Measurements from ENCODE around the gene CALCR.

Gene CALCR

DNA sequence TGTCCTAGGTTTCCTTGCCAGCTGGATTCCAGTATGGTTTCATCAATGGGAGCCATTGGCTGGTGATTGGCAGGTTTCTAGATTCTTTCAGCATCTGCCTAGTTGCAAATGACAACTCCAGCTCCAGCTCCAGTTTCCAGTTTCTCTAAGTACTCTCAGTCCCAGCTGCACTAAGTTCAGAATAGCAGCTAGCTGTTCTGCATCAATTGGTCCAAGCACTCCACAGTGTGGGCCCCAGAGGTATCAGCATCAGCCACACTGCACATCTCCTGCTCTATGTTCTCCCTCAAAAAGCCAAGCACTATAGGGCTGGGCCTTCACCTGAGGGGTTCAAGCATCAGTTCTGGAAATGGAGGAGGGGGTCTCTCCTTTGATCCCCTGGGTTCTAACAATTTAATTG is 198.9 kb downstream of the CALCR start:
- H3K9me3 ChIP-seq (ENCODE audit: severe bottlenecking) = no peaks in the 10 kb centered on the region
- ATAC-seq (ENCODE audit: low read depth) = no peak

More for the DNA sequence above, 198.9 kb downstream of the CALCR start:
- H3K36me3 ChIP-seq (ENCODE audit: low read depth) = no peaks in the 10 kb centered on the region
- TF ChIP-seq, protein P1, sequence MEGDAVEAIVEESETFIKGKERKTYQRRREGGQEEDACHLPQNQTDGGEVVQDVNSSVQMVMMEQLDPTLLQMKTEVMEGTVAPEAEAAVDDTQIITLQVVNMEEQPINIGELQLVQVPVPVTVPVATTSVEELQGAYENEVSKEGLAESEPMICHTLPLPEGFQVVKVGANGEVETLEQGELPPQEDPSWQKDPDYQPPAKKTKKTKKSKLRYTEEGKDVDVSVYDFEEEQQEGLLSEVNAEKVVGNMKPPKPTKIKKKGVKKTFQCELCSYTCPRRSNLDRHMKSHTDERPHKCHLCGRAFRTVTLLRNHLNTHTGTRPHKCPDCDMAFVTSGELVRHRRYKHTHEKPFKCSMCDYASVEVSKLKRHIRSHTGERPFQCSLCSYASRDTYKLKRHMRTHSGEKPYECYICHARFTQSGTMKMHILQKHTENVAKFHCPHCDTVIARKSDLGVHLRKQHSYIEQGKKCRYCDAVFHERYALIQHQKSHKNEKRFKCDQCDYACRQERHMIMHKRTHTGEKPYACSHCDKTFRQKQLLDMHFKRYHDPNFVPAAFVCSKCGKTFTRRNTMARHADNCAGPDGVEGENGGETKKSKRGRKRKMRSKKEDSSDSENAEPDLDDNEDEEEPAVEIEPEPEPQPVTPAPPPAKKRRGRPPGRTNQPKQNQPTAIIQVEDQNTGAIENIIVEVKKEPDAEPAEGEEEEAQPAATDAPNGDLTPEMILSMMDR (IDR thresholded peaks at IDR 0.05; ENCODE audit: poor library complexity, severe bottlenecking) = no peak
- no peaks in the 10 kb centered on the region for H3K27me3 ChIP-seq (ENCODE audit: insufficient read depth, poor library complexity, severe bottlenecking)
- no peaks in the 10 kb centered on the region for H3K4me1 ChIP-seq (ENCODE audit: insufficient read depth, poor library complexity, severe bottlenecking)
- H3K4me3 ChIP-seq (ENCODE audit: severe bottlenecking) = no peak overlapping the region
- DNase-seq (ENCODE audit: low spot score) = no peak
- no peak overlapping the region for H3K27ac ChIP-seq (ENCODE audit: poor library complexity, severe bottlenecking)

All from RWPE2 (cell line).